C4-2B (cell line): ENCODE data around the gene DCST2.
"Not testable (repeated sequence)": the region's sequence is repeated elsewhere in the genome, so short reads cannot be mapped to it uniquely, and the experiment has no call there.

Source experiments
- H3K27ac ChIP-seq: fragments of 450-650 bp; 2 replicates; pipeline ENCODE4 v1.5.1; 2017
- ZFX ChIP-seq: fragments of 450-650 bp; IDR thresholded peaks from 2 replicates; pipeline ENCODE4 v1.6.1; 2017
- TF ChIP-seq, protein P1 (sequence below): fragments of 450-650 bp; conservative IDR thresholded peaks from 2 replicates; pipeline ENCODE4 v1.5.1; 2017; ENCODE audit warnings: mild to moderate bottlenecking

The DCST2 gene

GRCh38 chr1:154992721-154993571 lies 40.6 kb downstream of the DCST2 start:
- no peak overlapping the region for H3K27ac ChIP-seq
- TF ChIP-seq, protein P1, sequence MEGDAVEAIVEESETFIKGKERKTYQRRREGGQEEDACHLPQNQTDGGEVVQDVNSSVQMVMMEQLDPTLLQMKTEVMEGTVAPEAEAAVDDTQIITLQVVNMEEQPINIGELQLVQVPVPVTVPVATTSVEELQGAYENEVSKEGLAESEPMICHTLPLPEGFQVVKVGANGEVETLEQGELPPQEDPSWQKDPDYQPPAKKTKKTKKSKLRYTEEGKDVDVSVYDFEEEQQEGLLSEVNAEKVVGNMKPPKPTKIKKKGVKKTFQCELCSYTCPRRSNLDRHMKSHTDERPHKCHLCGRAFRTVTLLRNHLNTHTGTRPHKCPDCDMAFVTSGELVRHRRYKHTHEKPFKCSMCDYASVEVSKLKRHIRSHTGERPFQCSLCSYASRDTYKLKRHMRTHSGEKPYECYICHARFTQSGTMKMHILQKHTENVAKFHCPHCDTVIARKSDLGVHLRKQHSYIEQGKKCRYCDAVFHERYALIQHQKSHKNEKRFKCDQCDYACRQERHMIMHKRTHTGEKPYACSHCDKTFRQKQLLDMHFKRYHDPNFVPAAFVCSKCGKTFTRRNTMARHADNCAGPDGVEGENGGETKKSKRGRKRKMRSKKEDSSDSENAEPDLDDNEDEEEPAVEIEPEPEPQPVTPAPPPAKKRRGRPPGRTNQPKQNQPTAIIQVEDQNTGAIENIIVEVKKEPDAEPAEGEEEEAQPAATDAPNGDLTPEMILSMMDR: no peak; the same call in 1 of the 2 replicates
- no peak for TF ChIP-seq ZFX

DNA sequence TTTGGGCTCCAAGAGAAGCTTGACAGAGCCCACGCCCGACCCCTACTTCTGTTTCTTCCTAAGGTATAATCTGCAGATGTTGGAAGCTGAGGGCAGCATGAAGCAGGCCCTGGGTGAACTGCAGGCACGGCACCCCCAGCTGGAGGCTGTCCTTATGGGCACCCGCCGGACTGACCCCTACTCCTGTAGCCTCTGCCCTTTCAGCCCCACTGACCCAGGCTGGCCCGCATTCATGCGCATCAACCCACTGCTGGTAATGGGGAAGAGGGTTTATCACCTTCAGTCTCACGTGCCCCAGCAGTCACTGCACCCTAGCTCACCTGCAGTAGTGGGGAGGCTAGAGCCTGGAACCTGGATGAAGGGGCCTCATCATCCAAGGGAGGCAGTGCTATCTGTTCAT lies 43.3 kb downstream of the DCST2 start:
- no peak overlapping the region for H3K27ac ChIP-seq

DNA sequence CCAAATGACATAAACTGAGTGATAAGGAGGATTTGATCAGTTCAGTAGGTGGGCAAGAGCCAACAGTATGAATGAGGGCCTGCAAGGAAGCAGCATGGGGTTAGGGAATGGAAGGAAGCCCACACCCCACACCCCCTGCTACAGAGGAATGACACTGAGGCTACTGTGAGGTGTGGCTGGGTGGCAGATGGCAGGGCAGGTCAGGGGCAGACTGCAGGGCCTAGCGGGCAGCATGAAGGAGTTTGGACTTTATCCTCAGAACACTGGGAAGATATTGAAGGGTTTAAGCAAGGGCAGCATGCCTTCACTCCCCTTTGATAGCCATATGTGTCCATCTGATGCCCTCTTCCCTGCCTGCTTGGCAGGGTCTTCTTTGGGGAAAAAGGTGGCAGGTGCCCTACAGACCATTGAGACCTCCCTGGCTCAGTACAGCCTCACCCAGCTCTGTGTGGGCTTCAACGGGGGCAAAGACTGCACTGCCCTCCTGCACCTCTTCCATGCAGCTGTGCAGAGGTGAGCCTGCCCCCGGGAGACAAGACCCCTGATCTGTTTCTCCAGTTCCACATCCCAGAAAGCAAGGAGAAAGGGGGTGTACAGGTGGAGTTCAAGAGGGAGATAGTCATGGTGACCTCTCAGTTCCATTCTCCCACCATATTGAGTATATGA lies 44.3 kb downstream of the DCST2 start:
- TF ChIP-seq ZFX: no peak
- TF ChIP-seq, protein P1: no peak
- H3K27ac ChIP-seq: no peak overlapping the region

More for the DNA sequence above, 43.3 kb downstream of the DCST2 start:
- TF ChIP-seq ZFX: no peak
- TF ChIP-seq, protein P1: no peak

DNA sequence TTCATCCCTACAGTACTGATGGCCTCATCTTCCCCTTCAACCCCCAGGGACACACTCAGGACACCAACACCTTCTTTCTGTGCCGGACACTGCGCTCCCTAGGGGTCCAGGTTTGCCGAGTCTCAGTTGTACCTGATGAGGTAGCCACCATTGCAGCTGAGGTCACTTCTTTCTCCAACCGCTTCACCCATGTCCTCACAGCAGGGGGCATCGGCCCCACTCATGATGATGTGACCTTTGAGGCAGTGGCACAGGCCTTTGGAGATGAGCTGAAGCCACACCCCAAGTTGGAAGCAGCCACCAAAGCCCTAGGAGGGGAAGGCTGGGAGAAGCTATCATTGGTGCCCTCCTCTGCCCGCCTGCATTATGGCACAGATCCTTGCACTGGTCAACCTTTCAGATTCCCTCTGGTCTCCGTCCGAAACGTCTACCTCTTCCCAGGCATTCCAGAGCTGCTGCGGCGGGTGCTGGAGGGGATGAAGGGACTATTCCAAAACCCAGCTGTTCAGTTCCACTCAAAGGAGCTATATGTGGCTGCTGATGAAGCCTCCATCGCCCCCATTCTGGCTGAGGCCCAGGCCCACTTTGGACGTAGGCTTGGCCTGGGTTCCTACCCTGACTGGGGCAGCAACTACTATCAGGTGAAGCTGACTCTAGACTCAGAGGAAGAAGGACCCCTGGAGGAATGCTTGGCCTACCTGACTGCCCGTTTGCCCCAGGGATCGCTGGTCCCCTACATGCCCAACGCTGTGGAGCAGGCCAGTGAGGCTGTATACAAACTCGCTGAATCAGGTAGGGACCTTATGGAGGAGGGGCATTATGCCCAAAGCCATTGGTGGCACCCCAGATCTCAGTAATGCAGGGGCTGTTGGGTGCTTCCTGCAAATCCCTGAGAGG lies 45.3 kb downstream of the DCST2 start:
- TF ChIP-seq, protein P1: no peak
- TF ChIP-seq ZFX: no peak
- no peak overlapping the region for H3K27ac ChIP-seq

DNA sequence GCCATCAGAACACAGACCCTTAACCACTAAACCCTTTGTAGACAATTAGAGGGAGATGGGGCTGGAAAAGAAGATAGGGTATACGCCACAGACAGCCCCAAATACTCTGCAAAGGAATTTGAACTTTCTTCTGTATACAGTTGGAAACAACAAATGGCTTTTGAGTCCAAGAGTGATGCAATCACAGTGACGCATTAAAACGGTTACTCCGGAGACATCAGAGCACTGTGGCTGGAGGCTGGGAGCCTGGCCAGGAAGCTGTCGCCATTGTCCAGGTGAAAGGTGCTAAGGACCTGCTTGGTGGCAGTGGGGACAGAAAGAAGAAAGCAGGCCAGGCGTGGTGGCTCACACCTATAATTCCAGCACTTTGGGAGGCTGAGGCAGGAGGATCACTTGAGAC lies 46.3 kb downstream of the DCST2 start:
- TF ChIP-seq ZFX: no peak
- TF ChIP-seq, protein P1: no peak
- no peak overlapping the region for H3K27ac ChIP-seq

DNA sequence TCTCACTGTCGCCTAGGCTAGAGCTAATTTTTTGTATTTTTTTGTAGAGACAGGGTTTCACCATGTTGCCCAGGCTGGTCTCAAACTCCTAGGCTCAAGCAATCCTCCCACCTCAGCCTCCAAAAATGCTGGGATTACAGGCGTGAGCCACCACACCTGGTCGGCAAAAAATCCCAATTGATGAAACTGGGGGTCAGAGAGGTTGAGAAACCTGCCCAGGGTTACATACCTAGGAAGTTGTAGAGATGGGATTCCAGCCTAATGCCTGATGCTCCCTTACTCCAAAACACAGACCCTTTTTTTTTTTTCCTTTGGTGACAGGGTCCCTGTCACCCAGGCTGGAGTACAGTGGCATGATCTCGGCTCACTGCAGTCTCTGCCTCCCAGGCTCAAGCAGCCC lies 46.8 kb downstream of the DCST2 start:
- not testable (repeated sequence) for H3K27ac ChIP-seq

DNA sequence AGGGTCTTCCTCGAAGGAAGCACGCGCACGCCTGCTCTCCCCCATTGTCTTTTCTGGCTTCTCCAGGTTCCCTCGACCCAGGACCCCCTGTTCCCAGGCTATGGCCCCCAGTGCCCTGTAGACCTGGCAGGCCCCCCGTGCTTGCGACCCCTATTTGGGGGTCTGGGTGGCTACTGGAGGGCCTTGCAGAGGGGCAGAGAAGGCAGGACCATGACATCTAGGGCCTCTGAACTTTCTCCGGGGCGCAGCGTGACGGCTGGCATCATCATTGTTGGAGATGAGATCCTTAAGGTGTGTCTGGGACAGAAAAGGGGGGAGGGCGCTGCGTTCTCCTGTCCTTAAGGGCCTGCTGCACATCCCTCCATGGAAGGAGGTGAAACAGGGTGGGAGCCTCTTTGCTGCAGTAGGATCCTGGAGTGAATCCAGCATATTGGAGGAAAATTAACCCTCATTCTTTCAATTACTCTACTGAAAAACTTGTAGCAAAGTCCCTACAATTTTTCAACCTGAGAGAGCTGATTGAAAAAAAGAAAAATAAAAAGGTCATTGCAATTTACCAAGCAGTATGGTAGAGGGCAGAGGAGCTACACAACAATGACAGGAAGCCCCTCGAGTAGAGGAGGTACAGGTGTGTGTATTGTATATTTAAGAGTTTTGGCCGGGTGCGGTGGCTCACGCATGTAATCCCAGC lies 49.7 kb downstream of the DCST2 start:
- TF ChIP-seq, protein P1: no peak
- TF ChIP-seq ZFX: no peak
- peak overlapping the region; percentile 82 for H3K27ac ChIP-seq
